ENCODE data around the gene ETNK2.
A peak's percentile ranks its signal among the peaks of the same experiment; 100 is the strongest.

ETNK2 gene

GRCh38 chr1:204085876-204086275 lies 66.0 kb downstream of the ETNK2 start:
- TF ChIP-seq CTCF (conservative IDR thresholded peaks at IDR 0.05; ENCODE audit: low read depth, low read length), result no peak
- DNase-seq (ENCODE audit: low read depth), result no peak
- no peak overlapping the region for H3K4me3 ChIP-seq (ENCODE audit: low read depth, low read length)

- TF ChIP-seq CTCF (conservative IDR thresholded peaks at IDR 0.05; ENCODE audit: low read depth, low read length), result no peak
- no peak for DNase-seq (ENCODE audit: low read depth)
- H3K4me3 ChIP-seq (ENCODE audit: low read depth, low read length), result no peak overlapping the region
Observed at GRCh38 chr1:204084247-204084772, 67.5 kb downstream of the ETNK2 start.

GRCh38 chr1:204083491-204083890 lies 68.4 kb downstream of the ETNK2 start:
- H3K4me3 ChIP-seq (ENCODE audit: low read depth, low read length), result no peak overlapping the region
- no peak for TF ChIP-seq CTCF (conservative IDR thresholded peaks at IDR 0.05; ENCODE audit: low read depth, low read length)
- no peak for DNase-seq (ENCODE audit: low read depth)

GRCh38 chr1:204081791-204082513 lies 69.9 kb downstream of the ETNK2 start:
- no peak for TF ChIP-seq CTCF (conservative IDR thresholded peaks at IDR 0.05; ENCODE audit: low read depth, low read length)
- H3K4me3 ChIP-seq (ENCODE audit: low read depth, low read length), result no peak overlapping the region
- DNase-seq (ENCODE audit: low read depth), result no peak

GRCh38 chr1:204081164-204081790 lies 70.6 kb downstream of the ETNK2 start:
- DNase-seq (ENCODE audit: low read depth), result peak; percentile 39
- no peak for TF ChIP-seq CTCF (conservative IDR thresholded peaks at IDR 0.05; ENCODE audit: low read depth, low read length)

More at GRCh38 chr1:204081164-204081790, 70.6 kb downstream of the ETNK2 start:
- H3K4me3 ChIP-seq (ENCODE audit: low read depth, low read length), result no peak overlapping the region

Measured in choroid plexus epithelial cell (primary cell).